EH (cell line): ENCODE results near the gene GPR22.

ENCODE experiments used
- DNase-seq: peaks from one replicate; pipeline ENCODE4 v3.0.0-alpha.2; 2015; ENCODE audit warnings: low read depth

GPR22 gene

GRCh38 chr7:107479303-107479702, 9.4 kb downstream of the GPR22 start:
- DNase-seq: no peak

- no peak for DNase-seq
Measured at GRCh38 chr7:107480932-107481331, 11.1 kb downstream of the GPR22 start.

GRCh38 chr7:107482571-107482970, 12.7 kb downstream of the GPR22 start:
- no peak for DNase-seq

DNA sequence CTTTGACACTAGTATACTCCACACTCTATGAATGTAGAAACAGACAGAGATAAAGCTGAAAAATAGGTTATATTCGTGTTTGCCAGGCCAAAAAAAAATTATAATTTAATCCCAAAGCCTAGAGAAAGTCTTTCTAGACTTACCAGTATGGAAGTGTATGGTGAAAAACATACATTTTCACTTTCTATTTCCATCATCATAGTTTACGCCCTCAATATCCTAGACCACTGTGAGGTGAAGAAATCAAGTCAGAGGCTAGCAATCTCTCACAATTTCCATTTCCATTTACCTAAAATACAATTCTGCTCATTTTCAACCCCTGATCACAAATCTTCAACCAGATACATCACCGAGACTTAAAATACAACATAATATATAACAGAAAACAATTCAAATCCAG, 16.2 kb downstream of the GPR22 start:
- no peak for DNase-seq

DNA sequence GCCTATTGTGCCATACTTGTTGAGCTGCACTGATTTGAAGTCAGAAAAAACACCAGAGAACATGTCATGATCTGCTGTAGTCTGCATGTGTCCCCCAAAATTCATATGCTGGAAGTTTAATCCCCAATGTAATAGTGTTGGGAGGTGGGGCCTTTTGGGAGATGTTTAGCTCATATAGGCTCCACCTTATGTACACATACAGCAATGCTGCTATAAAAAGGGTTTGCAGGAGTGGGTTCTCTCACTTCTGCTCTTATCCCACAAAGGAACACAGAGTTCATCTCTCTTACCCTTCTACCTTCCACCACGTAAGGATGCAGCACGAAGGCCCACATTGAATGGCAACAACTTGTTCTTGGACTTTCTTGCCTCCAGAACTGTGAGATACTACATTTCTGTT, 23.0 kb downstream of the GPR22 start:
- DNase-seq: no peak

GRCh38 chr7:107494315-107494751, 24.5 kb downstream of the GPR22 start:
- DNase-seq: no peak

GRCh38 chr7:107494884-107495283, 25.0 kb downstream of the GPR22 start:
- DNase-seq: no peak

DNA sequence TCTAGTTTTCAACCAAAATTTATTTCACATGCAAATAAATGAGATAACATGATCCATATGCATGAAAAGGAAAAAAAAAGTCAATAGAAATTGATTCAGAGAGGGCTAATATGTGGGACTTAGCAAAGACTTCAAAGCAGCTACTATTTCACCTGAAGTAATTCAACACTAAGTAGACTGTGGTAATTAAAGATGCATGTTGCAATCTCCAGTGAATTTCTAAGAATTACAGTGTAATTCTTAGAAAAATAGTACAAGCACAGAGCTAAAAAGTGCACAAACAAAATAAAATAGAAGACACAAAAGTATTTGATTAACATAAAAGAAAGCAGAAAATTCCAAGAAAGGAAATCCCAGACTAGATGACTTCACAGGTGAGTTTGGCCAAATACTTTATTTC, 25.7 kb downstream of the GPR22 start:
- DNase-seq: no peak

GRCh38 chr7:107499731-107500130, 29.9 kb downstream of the GPR22 start:
- no peak for DNase-seq

- DNase-seq: peak; percentile 65
Measured at GRCh38 chr7:107501593-107501992, 31.7 kb downstream of the GPR22 start.

GRCh38 chr7:107502154-107502553, 32.3 kb downstream of the GPR22 start:
- DNase-seq: no peak

- DNase-seq: no peak
Measured at GRCh38 chr7:107502797-107503196, 32.9 kb downstream of the GPR22 start.

DNA sequence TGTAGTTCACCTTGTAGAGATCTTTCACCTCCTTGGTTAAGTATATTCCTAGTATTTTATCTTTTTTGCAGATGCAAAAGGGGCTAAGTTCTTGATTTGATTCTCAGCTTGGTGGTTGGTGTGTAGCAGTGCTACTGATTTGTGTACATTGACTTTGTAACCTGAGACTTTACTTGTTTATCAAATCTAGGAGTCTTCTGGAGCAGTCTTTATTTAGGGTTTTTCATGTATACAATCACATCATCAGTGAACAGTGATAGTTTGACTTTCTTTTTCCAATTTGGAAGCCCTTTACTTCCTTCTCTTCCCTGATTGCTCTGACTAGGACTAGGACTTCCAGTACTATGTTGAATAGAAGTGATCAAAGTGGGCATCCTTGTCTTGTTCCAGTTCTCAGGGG, 33.8 kb downstream of the GPR22 start:
- no peak for DNase-seq

- DNase-seq: no peak
Measured at GRCh38 chr7:107505362-107505761, 35.5 kb downstream of the GPR22 start.

- DNase-seq: no peak
Measured at GRCh38 chr7:107505997-107506673, 36.3 kb downstream of the GPR22 start.

DNA sequence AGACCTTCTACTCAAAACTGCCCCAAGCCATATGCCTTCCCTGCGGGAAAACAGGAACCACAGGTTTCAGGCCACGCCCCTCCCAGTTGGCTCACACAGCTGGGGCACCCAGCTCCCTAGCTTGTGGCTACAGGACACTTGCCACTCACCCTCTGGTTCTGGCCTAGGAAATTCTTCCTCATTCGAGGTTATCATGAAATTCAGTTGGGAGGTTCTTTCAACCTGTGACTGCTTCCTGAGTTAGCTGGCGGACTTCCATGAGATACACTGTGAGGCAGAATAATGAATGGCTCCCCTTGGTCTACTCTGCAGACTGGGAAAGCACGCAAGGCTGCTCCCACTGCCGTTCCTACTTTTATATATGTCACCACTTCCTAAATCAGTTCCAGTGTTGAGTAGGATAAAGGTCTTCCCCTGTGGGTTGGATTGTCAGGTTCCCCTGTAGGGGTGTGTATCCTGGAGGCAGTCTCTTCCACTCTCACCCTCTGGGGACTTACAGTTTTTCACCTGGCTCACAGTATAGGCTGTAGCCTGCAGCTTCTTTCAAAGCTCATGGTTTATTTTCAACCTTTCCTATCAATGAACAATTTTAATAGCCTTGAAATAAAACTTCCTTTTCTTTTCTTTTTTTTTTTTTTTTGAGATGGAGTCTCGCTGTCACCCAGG, 37.0 kb downstream of the GPR22 start:
- no peak for DNase-seq
